HCT116 (cell line): ENCODE measurements around the gene CDK5RAP1. TPM values are rescaled to one million over a fixed set of nuclear protein-coding genes. Genes with fewer than 3 reads are reported as not detected.
"Not testable (repeated sequence)": the region's sequence is repeated elsewhere in the genome, so short reads cannot be mapped to it uniquely, and the experiment has no call there.

ENCODE experiments used
- ATAC-seq: fragments of 200-7000 bp; cut with Tn5 transposase; 2 replicates; pipeline ENCODE4 v1.9.1; 2020; ENCODE audit warnings: mild to moderate bottlenecking, moderate library complexity
- BruUV-seq: library from RNA; stranded (reverse); fragments of 400-500 nt; replicated peaks from 2 replicates; lab custom pipeline; 2021; lab: Mats Ljungman, UMichigan
- CTCF ChIA-PET: fragments of 300-600 bp; sonication (Branson Sonifier 250); formaldehyde crosslinking; loops from one replicate; lab custom pipeline; 2021; ENCODE audit warnings: antibody characterized with exemption; lab: Charles Lee
- POLR2A ChIA-PET: fragments of 300-600, 350-600 bp; sonication (Branson Sonifier 250); formaldehyde crosslinking; loops from one replicate; lab custom pipeline; 2021; ENCODE audit warnings: antibody characterized with exemption; lab: Charles Lee
- RAD21 ChIA-PET, 2 experiments: fragments of 300-600 bp; sonication (Branson Sonifier 250); formaldehyde crosslinking; loops; one replicate each; lab custom pipeline; 2023; ENCODE audit warnings: low total read pairs in 2 of 2; ENCODE audit not compliant: uncharacterized antibody in 2 of 2, unreplicated experiment in 2 of 2, low non-redundant PET in 1 of 2; lab: Charles Lee
- DNase-seq: peaks from one replicate; pipeline ENCODE4 v3.0.0-alpha.2; 2010; ENCODE audit warnings: low read depth, low spot score
- H2AFZ ChIP-seq: fragments of 200-600 bp; shearing (Covaris generic), sonication (generic); 2 replicates; pipeline ENCODE4 v1.6.1; 2017; ENCODE audit warnings: low read depth, mixed run types, mixed read lengths, antibody characterized with exemption, low read length; ENCODE audit not compliant: poor library complexity, severe bottlenecking
- H3K27ac ChIP-seq: 2 replicates; pipeline ENCODE4 v1.5.1; 2012; ENCODE audit warnings: low read depth, low read length
- H3K27me3 ChIP-seq: fragments of 200-600 bp; sonication (generic); 2 replicates; pipeline ENCODE4 v1.6.1; 2016; ENCODE audit warnings: mixed run types, low read length, mixed read lengths; ENCODE audit not compliant: insufficient read depth
- H3K36me3 ChIP-seq, 2 experiments: fragments of 200-500 bp in 1 of 2; fragments of 200-600 bp in 1 of 2; sonication (Bioruptor generic) in 1 of 2; sonication (generic) in 1 of 2; 2 replicates each; pipeline versions ENCODE4 v1.5.1 to v1.6.1; 2014 to 2016; ENCODE audit warnings: low read length in 2 of 2, inconsistent platforms in 1 of 2, mixed read lengths in 1 of 2, mixed run types in 1 of 2; ENCODE audit not compliant: insufficient read depth in 2 of 2, control insufficient read depth in 1 of 2
- H3K4me1 ChIP-seq, 2 experiments: fragments of 200-600 bp in 1 of 2; sonication (generic) in 1 of 2; 2 replicates each; pipeline versions ENCODE4 v1.5.1 to v1.6.1; 2012 to 2017; ENCODE audit warnings: low read length in 2 of 2, inconsistent platforms in 1 of 2, mild to moderate bottlenecking in 1 of 2, mixed read lengths in 1 of 2, mixed run types in 1 of 2, moderate library complexity in 1 of 2; ENCODE audit not compliant: insufficient read depth in 2 of 2, control insufficient read depth in 1 of 2
- H3K4me2 ChIP-seq: fragments of 200-600 bp; sonication (generic); 2 replicates; pipeline ENCODE4 v1.6.1; 2017; ENCODE audit warnings: mixed run types, low read length, mixed read lengths
- H3K4me3 ChIP-seq, 2 experiments: fragments of 200-600 bp in 1 of 2; sonication (generic) in 1 of 2; replicated peaks in 1 of 2; 2 replicates each; pipeline ENCODE4 v1.5.1; 2011 to 2016; ENCODE audit warnings: low read length in 2 of 2, control low read depth in 1 of 2, low read depth in 1 of 2, mild to moderate bottlenecking in 1 of 2, mixed read lengths in 1 of 2, mixed run types in 1 of 2
- H3K79me2 ChIP-seq: fragments of 200-600 bp; sonication (generic); 2 replicates; pipeline ENCODE4 v1.6.1; 2017; ENCODE audit warnings: mild to moderate bottlenecking, mixed run types, low read length, moderate library complexity, mixed read lengths; ENCODE audit not compliant: insufficient read depth
- H3K9ac ChIP-seq: fragments of 200-600 bp; sonication (generic); 2 replicates; pipeline ENCODE4 v1.6.1; 2016; ENCODE audit warnings: low read length, mixed read lengths
- H3K9me2 ChIP-seq: fragments of 200-600 bp; sonication (generic), shearing (Covaris generic); 2 replicates; pipeline ENCODE4 v1.6.1; 2017; ENCODE audit warnings: mixed run types, mild to moderate bottlenecking, moderate library complexity; ENCODE audit not compliant: insufficient read depth
- H3K9me3 ChIP-seq, 2 experiments: fragments of 200-500 bp in 1 of 2; fragments of 200-600 bp in 1 of 2; sonication (Bioruptor generic) in 1 of 2; sonication (generic) in 1 of 2; 2 replicates each; pipeline ENCODE4 v1.6.1; 2014 to 2017; ENCODE audit warnings: low read length in 2 of 2, mixed read lengths in 2 of 2, inconsistent platforms in 1 of 2, low read depth in 1 of 2, mild to moderate bottlenecking in 1 of 2, mixed run types in 1 of 2, moderate library complexity in 1 of 2; ENCODE audit not compliant: control insufficient read depth in 1 of 2, insufficient read depth in 1 of 2
- H4K20me1 ChIP-seq: fragments of 200-600 bp; sonication (generic), shearing (Covaris generic); 2 replicates; pipeline ENCODE4 v1.6.1; 2017; ENCODE audit warnings: mixed run types, mild to moderate bottlenecking, moderate library complexity; ENCODE audit not compliant: insufficient read depth
- CBX3 ChIP-seq: IDR thresholded peaks from 2 replicates; pipeline ENCODE4 v1.6.1; 2012; ENCODE audit warnings: low read depth
- CEBPB ChIP-seq: IDR thresholded peaks from 2 replicates; pipeline ENCODE4 v1.6.1; 2012; ENCODE audit warnings: low read depth
- JUND ChIP-seq: IDR thresholded peaks from 2 replicates; pipeline ENCODE4 v1.6.1; 2012
- POLR2A ChIP-seq: IDR thresholded peaks from 2 replicates; pipeline ENCODE4 v1.7.0; 2011; ENCODE audit warnings: borderline replicate concordance; ENCODE audit not compliant: insufficient read depth, insufficient read length; ENCODE audit errors: extremely low read depth
- RAD21 ChIP-seq: IDR thresholded peaks from 2 replicates; pipeline ENCODE4 v1.6.1; 2012; ENCODE audit warnings: low read depth, mild to moderate bottlenecking
- SP1 ChIP-seq: IDR thresholded peaks from 2 replicates; pipeline ENCODE4 v1.6.1; 2012; ENCODE audit warnings: low read depth
- SRF ChIP-seq: IDR thresholded peaks from 2 replicates; pipeline ENCODE4 v1.6.1; 2012; ENCODE audit warnings: low read depth
- YY1 ChIP-seq: IDR thresholded peaks from 2 replicates; pipeline ENCODE4 v1.6.1; 2011; ENCODE audit warnings: low read length, low read depth, moderate library complexity, mild to moderate bottlenecking; ENCODE audit not compliant: insufficient replicate concordance; ENCODE audit errors: extremely low read depth
- ZFX ChIP-seq: fragments of 450-650 bp; IDR thresholded peaks from 2 replicates; pipeline ENCODE4 v1.6.1; 2017
- intact Hi-C: fragments of 100-400 bp; cut with micrococcal nuclease; formaldehyde crosslinking; loops from 2 replicates; pipeline ENCODE4 v1.10.0; 2022
- total RNA-seq: library from RNA; stranded (reverse); gene quantifications from one replicate; pipeline ENCODE4 v1.2.1, GENCODE V29; 2021; ENCODE audit not compliant: unreplicated experiment
- TF ChIP-seq, protein P1 (sequence below), 3 experiments: fragments of 200-600 bp in 1 of 3; sonication (generic) in 1 of 3; IDR thresholded peaks in 2 of 3; conservative IDR thresholded peaks in 1 of 3; 2 replicates each; pipeline ENCODE4 v1.5.1; 2012 to 2017; ENCODE audit warnings: low read depth in 2 of 3, low read length in 2 of 3, antibody characterized with exemption in 1 of 3, borderline replicate concordance in 1 of 3, control low read depth in 1 of 3, mild to moderate bottlenecking in 1 of 3, mixed read lengths in 1 of 3, mixed run types in 1 of 3, moderate library complexity in 1 of 3; ENCODE audit not compliant: insufficient read depth in 1 of 3
- TF ChIP-seq, protein P2 (sequence below): IDR thresholded peaks from 2 replicates; pipeline ENCODE4 v1.6.1; 2012

Gene CDK5RAP1
- total RNA-seq, 1 experiment from 2014 or later: 41.4 TPM

DNA sequence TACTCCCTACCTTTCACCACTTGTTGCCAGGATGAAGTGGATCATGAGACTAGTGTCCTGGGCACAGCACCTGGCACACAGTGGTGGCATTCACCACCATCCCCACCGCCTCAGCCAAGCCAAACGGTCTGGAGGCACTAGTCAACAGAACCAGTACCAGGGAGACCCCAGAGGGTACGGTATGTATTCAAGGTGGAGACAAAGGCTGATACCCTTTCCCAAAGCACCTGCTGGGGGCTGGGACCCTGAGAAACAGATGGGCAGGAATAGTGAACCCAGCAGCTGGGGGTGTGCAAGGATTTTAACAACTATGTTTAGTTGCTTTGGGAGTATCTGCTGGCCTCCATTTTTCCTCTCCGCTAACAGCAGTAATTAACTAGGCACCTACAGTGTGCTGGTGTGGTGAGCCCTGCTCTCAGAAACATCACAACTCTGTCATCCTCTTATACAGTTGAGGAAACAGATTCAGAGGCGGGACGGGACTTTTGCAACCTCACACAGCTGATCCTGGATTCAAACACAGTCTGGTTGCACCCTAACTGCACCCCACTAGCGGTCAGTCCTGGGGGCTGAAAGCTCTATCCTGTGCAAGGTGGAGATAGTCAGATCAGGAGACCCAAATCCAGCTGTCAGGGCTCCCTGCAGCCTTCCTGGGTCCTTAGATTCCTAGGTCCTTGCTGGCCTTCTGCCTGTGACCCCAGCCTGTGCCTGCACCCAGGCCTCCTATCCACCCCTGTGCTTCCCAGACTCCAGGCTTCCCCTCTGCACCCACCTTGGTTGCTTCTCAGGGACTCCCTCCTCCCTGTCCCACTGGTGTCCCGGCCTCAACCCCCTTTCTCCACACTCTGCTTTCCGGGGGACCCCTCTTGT is 41.1 kb upstream of the CDK5RAP1 start (continued):
- no peak for TF ChIP-seq JUND
- TF ChIP-seq, all 23 proteins: peak for 0

- ChIA-PET CTCF (no interaction called here), POLR2A (no interaction called here), RAD21 (no interaction called here)
- no peaks in the 10 kb centered on the region for H3K79me2 ChIP-seq
- H3K9me3 ChIP-seq: no peaks in the 10 kb centered on the region
- BruUV-seq: TSS peak; percentile 32
- H3K4me1 ChIP-seq: peaks cover 12 to 22% of the 10 kb centered on the region in 2 experiments
- no peak for ATAC-seq
- intact Hi-C loops: no loop called here
- no peak overlapping the region for H3K4me3 ChIP-seq
- H3K4me2 ChIP-seq: no peak overlapping the region
- no peaks in the 10 kb centered on the region for H3K9me2 ChIP-seq
- no peaks in the 10 kb centered on the region for H3K27me3 ChIP-seq
- H3K36me3 ChIP-seq: no peaks in the 10 kb centered on the region
- no peak overlapping the region for H3K9ac ChIP-seq
- TF ChIP-seq SP1 (no peak), CEBPB (no peak), ZFX (no peak), RAD21 (no peak), SRF (no peak), POLR2A (no peak), CBX3 (no peak), YY1 (no peak)
- TF ChIP-seq, protein P1, sequence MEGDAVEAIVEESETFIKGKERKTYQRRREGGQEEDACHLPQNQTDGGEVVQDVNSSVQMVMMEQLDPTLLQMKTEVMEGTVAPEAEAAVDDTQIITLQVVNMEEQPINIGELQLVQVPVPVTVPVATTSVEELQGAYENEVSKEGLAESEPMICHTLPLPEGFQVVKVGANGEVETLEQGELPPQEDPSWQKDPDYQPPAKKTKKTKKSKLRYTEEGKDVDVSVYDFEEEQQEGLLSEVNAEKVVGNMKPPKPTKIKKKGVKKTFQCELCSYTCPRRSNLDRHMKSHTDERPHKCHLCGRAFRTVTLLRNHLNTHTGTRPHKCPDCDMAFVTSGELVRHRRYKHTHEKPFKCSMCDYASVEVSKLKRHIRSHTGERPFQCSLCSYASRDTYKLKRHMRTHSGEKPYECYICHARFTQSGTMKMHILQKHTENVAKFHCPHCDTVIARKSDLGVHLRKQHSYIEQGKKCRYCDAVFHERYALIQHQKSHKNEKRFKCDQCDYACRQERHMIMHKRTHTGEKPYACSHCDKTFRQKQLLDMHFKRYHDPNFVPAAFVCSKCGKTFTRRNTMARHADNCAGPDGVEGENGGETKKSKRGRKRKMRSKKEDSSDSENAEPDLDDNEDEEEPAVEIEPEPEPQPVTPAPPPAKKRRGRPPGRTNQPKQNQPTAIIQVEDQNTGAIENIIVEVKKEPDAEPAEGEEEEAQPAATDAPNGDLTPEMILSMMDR (IDR thresholded peaks at IDR 0.05 in 2 of 3, conservative IDR thresholded peaks at IDR 0.05 in 1 of 3; ENCODE audit: borderline replicate concordance in 1 of 3, insufficient read depth in 1 of 3, low read depth in 2 of 3, low read length in 2 of 3): no peak
- TF ChIP-seq, protein P2, sequence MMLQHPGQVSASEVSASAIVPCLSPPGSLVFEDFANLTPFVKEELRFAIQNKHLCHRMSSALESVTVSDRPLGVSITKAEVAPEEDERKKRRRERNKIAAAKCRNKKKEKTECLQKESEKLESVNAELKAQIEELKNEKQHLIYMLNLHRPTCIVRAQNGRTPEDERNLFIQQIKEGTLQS: no peak
- H4K20me1 ChIP-seq: no peaks in the 10 kb centered on the region
- DNase-seq: no peak
- no peak overlapping the region for H2AFZ ChIP-seq
- H3K27ac ChIP-seq: no peak overlapping the region
These were observed 40.0 kb upstream of the CDK5RAP1 start for GRCh38 chr20:33441142-33441955.

DNA sequence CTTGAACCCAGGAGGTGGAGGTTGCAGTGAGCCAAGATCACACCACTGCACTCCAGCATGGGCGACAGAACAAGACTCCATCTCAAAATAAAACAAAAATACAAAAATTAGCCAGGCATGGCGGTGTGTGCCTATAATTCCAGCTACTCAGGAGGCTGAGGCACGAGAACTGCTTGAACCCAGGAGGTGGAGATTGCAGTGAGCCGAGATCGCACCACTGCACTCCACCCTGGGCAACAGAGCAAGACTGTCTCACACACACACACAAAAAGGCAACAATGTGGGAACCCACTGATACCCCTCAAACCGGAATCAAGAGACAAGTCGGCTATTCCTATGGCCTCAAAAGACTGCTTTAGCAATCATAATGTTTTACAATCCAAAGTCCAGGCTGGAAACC is 39.2 kb upstream of the CDK5RAP1 start:
- H3K27me3 ChIP-seq, H3K4me2 ChIP-seq, RAD21 ChIA-PET, intact Hi-C loops, H4K20me1 ChIP-seq, BruUV-seq, ATAC-seq, CTCF ChIA-PET, H2AFZ ChIP-seq, POLR2A ChIA-PET, H3K9me3 ChIP-seq, DNase-seq, H3K9ac ChIP-seq, H3K79me2 ChIP-seq, H3K36me3 ChIP-seq, H3K27ac ChIP-seq, H3K9me2 ChIP-seq, H3K4me3 ChIP-seq: not testable (repeated sequence)
- peaks cover 12 to 22% of the 10 kb centered on the region in 2 experiments for H3K4me1 ChIP-seq
